Activated naive CD8-positive, alpha-beta T cell (primary cell): ENCODE results near the gene INPP5D.

Source experiments
- H3K27ac Mint-ChIP-seq: one replicate; pipeline ENCODE4 v1.8.0; 2021; ENCODE audit warnings: mixed read lengths
- H3K27me3 Mint-ChIP-seq: one replicate; pipeline ENCODE4 v1.8.0; 2021; ENCODE audit warnings: mixed read lengths
- H3K36me3 Mint-ChIP-seq: one replicate; pipeline ENCODE4 v1.8.0; 2021; ENCODE audit warnings: mixed read lengths
- H3K4me1 Mint-ChIP-seq: one replicate; pipeline ENCODE4 v1.8.0; 2021; ENCODE audit warnings: low read depth, mixed read lengths
- H3K4me3 Mint-ChIP-seq: one replicate; pipeline ENCODE4 v1.8.0; 2021; ENCODE audit warnings: mild to moderate bottlenecking, mixed read lengths
- H3K9me3 Mint-ChIP-seq: one replicate; pipeline ENCODE4 v1.8.0; 2021; ENCODE audit warnings: low read depth, mixed read lengths

Gene INPP5D

GRCh38 chr2:233068762-233069418 lies 8.7 kb downstream of the INPP5D start:
- Mint-ChIP-seq H3K4me1 (peaks cover 63% of the 10 kb centered on the region), H3K27me3 (no peaks in the 10 kb centered on the region), H3K36me3 (peaks cover 9% of the 10 kb centered on the region), H3K4me3 (no peak overlapping the region), H3K9me3 (peaks cover 6% of the 10 kb centered on the region), H3K27ac (peak overlapping the region; percentile 86)

GRCh38 chr2:233072838-233073237 lies 12.7 kb downstream of the INPP5D start:
- peaks cover 6% of the 10 kb centered on the region for H3K9me3 Mint-ChIP-seq
- no peak overlapping the region for H3K4me3 Mint-ChIP-seq
- peaks cover 8% of the 10 kb centered on the region for H3K36me3 Mint-ChIP-seq
- peak overlapping the region; percentile 70 for H3K27ac Mint-ChIP-seq
- H3K27me3 Mint-ChIP-seq: no peaks in the 10 kb centered on the region
- peaks cover 39% of the 10 kb centered on the region for H3K4me1 Mint-ChIP-seq

DNA sequence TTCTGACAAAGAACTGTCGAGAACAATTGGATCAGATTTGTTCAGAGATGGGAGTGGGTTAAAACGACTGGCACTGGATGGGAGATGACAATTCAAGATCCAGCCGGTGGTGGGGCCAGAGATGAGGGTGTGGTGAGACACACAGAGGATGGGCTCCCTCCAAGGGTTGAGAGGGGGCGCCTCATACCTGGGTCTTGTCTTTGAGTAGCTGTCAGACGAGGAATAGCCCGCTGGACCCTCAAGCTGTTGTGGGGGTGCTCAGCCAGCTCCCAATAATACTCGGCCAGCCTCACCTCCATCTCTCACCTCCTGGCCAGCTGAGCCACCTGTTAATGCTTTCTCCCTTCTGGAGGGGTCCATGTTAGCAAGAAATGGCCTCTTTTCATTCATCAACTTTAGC lies 14.0 kb downstream of the INPP5D start:
- Mint-ChIP-seq H3K27ac (no peak overlapping the region), H3K36me3 (peaks cover 10% of the 10 kb centered on the region), H3K27me3 (no peaks in the 10 kb centered on the region), H3K4me3 (no peak overlapping the region), H3K4me1 (peaks cover 40% of the 10 kb centered on the region), H3K9me3 (peaks cover 6% of the 10 kb centered on the region)

GRCh38 chr2:233075141-233075965 lies 15.2 kb downstream of the INPP5D start:
- Mint-ChIP-seq H3K4me3 (no peak overlapping the region), H3K27me3 (no peaks in the 10 kb centered on the region), H3K9me3 (peaks cover 6% of the 10 kb centered on the region), H3K27ac (no peak overlapping the region), H3K36me3 (peaks cover 15% of the 10 kb centered on the region), H3K4me1 (peaks cover 39% of the 10 kb centered on the region)

DNA sequence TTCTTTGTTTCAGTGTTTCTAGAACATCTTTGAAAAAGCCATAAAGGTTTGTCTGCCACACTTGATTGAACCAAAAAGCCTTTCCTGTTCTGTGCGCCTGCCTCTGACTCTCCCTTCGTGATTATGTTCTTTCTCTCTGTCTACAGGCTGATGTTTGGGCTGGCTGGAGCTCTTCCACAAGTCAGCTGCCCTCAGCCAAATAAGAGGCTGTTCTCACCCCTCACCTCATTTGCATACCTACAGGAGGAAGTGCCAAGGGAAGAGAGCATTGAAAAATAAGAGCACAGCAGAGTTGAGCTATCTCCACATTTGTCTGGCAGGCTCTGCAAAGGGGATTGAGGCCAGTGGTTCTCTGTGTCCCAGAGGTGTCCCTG lies 15.8 kb downstream of the INPP5D start:
- H3K27me3 Mint-ChIP-seq: no peaks in the 10 kb centered on the region
- peaks cover 6% of the 10 kb centered on the region for H3K9me3 Mint-ChIP-seq
- peaks cover 17% of the 10 kb centered on the region for H3K36me3 Mint-ChIP-seq
- H3K27ac Mint-ChIP-seq: no peak overlapping the region
- peaks cover 40% of the 10 kb centered on the region for H3K4me1 Mint-ChIP-seq
- H3K4me3 Mint-ChIP-seq: no peak overlapping the region

DNA sequence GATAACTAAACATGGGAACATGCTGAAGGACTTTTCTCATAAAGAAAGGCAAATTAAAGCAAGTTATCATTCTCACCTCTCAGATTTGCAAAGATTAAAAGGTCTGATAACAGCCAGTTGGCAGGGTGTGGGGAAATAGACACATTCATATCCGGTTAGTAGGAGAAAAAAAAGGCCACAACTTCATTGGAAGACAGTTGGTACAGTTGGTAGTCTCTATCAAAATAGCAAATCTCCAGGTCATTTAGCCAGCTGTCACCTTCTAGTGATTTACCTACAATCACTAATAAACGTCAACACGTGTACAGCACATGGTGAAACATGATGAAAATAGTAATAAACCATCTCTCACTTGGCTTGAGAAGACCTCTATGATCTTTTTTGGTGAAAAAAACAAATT lies 16.6 kb downstream of the INPP5D start:
- no peak overlapping the region for H3K27ac Mint-ChIP-seq
- H3K36me3 Mint-ChIP-seq: peaks cover 15% of the 10 kb centered on the region
- H3K27me3 Mint-ChIP-seq: no peaks in the 10 kb centered on the region
- peaks cover 46% of the 10 kb centered on the region for H3K4me1 Mint-ChIP-seq
- peaks cover 2% of the 10 kb centered on the region for H3K9me3 Mint-ChIP-seq
- H3K4me3 Mint-ChIP-seq: no peak overlapping the region

GRCh38 chr2:233079473-233079877 lies 19.3 kb downstream of the INPP5D start:
- Mint-ChIP-seq H3K4me1 (peaks cover 65% of the 10 kb centered on the region), H3K36me3 (peaks cover 18% of the 10 kb centered on the region), H3K27me3 (no peaks in the 10 kb centered on the region), H3K9me3 (no peaks in the 10 kb centered on the region), H3K4me3 (peak overlapping the region; percentile 82), H3K27ac (peak overlapping the region; percentile 91)

DNA sequence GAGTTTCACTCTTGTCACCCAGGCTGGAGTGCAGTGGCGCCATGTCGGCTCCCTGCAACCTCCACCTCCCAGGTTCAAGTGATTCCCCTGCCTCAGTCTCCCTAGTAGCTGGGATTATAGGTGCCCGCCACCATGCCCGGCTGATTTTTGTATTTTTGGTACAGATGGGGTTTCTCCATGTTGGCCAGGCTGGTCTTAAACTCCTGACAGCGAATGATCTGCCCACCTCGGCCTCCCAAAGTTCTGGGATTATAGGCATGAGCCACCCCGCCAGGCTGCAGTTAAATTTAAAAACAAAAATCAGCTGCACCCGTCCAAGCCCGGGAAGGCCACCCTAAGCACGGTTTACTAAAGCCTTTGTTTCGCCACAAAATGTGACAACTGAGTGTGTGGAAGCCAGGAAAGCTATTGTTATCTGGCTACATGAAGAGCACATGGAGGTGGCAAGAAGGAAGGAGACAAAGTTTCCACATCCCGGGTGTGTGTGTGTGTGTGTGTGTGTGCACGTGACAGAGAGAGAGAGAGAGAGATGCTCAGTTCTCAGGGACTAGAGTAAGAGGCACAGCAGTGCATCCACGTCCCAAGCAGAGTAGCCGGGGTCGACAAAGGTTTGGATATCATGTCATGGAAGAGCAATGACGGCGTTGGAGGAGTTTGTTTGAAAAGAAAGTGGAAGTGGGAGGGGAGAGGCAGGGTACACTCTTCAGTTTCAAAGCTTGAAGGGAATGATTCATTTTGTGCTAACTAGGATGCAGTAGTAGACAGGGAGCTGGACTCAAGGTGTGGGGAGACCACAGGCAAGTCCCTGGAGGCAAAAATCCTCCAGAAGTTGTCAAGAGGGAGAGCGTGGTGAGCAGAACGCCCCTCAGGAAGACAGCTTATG lies 20.1 kb downstream of the INPP5D start:
- Mint-ChIP-seq H3K36me3 (peaks cover 18% of the 10 kb centered on the region), H3K27ac (peak overlapping the region; percentile 25), H3K4me3 (peak overlapping the region; percentile 67), H3K4me1 (peaks cover 73% of the 10 kb centered on the region), H3K27me3 (no peaks in the 10 kb centered on the region), H3K9me3 (no peaks in the 10 kb centered on the region)

- no peaks in the 10 kb centered on the region for H3K9me3 Mint-ChIP-seq
- peaks cover 21% of the 10 kb centered on the region for H3K36me3 Mint-ChIP-seq
- H3K4me3 Mint-ChIP-seq: peak overlapping the region; percentile 67
- peaks cover 79% of the 10 kb centered on the region for H3K4me1 Mint-ChIP-seq
- H3K27me3 Mint-ChIP-seq: no peaks in the 10 kb centered on the region
- peak overlapping the region; percentile 84 for H3K27ac Mint-ChIP-seq
Measured at GRCh38 chr2:233080836-233081229, 20.7 kb downstream of the INPP5D start.

DNA sequence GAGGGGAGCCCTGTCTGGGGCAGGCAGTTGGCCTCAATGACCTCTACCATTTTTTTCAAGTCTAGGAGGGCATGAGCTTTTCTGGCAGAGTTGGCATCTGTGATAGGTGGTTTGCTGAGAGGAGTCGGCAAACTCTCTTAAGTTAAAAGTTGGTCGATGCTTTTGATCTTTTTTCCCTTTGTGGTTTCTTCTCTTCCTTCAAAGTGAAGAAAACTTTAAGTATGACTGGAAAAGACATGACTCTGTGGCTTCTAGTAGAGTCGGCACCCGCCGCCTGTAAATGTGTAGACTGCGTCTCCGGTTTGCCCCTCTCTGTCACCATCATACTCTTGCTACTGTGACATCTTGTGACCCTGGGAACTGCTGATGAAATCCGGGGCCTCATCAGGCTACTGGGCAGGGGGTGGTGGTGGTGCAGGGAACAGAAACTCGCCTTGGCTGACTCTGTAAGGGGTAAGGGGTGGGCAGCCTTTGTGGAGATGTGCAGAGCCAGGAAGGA lies 21.1 kb downstream of the INPP5D start:
- Mint-ChIP-seq H3K36me3 (peaks cover 21% of the 10 kb centered on the region), H3K27ac (peak overlapping the region; percentile 84), H3K4me3 (peak overlapping the region; percentile 65), H3K9me3 (no peaks in the 10 kb centered on the region), H3K27me3 (no peaks in the 10 kb centered on the region), H3K4me1 (peaks cover 81% of the 10 kb centered on the region)

- Mint-ChIP-seq H3K4me1 (peaks cover 86% of the 10 kb centered on the region), H3K36me3 (peaks cover 22% of the 10 kb centered on the region), H3K4me3 (peak overlapping the region; percentile 65), H3K27me3 (no peaks in the 10 kb centered on the region), H3K9me3 (no peaks in the 10 kb centered on the region), H3K27ac (peak overlapping the region; percentile 84)
Measured at GRCh38 chr2:233081731-233082221, 21.6 kb downstream of the INPP5D start.

DNA sequence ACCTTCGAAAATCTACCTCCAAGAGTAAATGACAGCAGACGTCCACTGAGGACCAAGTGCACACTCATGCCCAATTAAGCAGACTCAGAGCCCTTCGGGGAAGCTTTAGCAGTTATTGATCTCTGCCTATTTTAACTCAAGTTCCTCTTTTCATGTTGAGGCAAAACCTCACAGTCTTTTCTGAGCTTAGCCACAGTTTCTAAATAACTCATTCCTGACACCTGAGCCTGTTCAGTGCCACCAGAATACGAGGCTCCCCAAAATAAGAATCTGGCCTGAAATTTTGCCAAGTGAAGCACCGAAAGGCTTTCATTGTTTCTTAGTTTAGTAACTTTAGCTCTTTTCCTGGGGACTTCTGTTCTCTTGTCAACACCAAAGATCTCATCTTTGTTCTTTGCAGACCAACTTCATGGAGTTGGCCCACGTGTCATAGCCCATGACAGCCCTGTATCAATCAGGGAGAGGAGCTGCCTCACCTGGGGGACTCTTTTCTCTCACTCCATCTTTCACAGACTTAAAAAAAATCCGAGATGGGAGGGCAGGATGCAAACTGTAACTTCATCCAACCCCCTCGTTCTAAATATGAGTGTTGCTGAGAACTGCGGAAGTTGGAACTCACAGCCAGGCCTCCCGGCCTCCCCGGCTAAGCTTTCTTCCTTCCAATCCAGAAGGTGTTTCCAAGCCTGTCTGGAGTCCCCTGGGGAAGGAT lies 22.2 kb downstream of the INPP5D start:
- H3K4me1 Mint-ChIP-seq: peaks cover 89% of the 10 kb centered on the region
- H3K4me3 Mint-ChIP-seq: peak overlapping the region; percentile 58
- H3K9me3 Mint-ChIP-seq: no peaks in the 10 kb centered on the region
- peak overlapping the region; percentile 84 for H3K27ac Mint-ChIP-seq
- no peaks in the 10 kb centered on the region for H3K27me3 Mint-ChIP-seq
- H3K36me3 Mint-ChIP-seq: peaks cover 23% of the 10 kb centered on the region

DNA sequence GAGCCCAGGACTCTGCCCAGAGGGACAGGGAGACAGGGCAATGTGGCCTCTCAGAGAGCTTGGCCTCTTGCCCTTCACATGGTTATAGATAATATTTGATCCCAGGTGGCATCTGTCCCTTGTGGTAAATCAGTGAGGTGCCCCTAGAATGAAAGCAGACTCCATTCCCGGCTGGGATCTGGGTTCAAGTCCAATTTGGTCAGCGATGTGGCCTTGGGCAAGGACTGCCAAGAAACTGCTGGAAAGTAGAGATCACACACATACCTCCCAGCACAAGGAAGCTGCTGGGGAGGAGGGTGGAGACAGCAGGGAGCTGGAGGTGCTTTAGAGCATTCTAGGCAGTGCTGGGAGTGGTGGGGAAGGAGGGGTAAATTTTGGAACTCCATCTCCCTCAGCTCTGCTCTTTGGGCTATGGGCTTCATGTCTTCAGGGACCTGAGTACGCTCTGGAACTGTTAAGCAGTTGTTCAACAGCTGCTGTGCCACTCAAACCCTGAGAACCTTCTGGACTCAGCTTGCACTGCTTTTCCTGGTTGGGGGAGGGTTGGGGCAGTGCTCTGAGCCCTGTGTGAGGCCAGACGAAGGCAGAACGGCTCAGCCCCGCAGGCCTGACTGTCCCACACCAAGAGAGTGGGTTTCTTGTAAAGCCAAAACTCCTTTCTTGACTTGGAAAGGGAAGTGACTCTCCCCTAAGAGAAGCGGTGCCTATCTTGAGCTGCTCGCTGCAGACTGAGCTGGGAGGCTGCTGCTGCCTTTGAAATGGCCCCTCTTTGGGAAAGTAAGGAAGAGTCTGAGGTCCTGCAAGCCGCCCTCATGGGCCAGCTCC lies 23.0 kb downstream of the INPP5D start:
- Mint-ChIP-seq H3K4me1 (peaks cover 85% of the 10 kb centered on the region), H3K9me3 (no peaks in the 10 kb centered on the region), H3K27me3 (no peaks in the 10 kb centered on the region), H3K4me3 (peak overlapping the region; percentile 78), H3K27ac (peak overlapping the region; percentile 84), H3K36me3 (peaks cover 23% of the 10 kb centered on the region)
